BE2C (cell line): Measurements from ENCODE around the gene ASTL.
"Not testable (repeated sequence)": the region's sequence is repeated elsewhere in the genome, so short reads cannot be mapped to it uniquely, and the experiment has no call there.

Experiments
- DNase-seq: peaks from one replicate; pipeline ENCODE4 v3.0.0-alpha.2; 2020
- H3K27me3 ChIP-seq: fragments of 250-450 bp; sonication (Bioruptor Pico); 2 replicates; pipeline ENCODE4 v1.5.1; 2020; ENCODE audit warnings: mild to moderate bottlenecking
- H3K36me3 ChIP-seq: fragments of 250-450 bp; sonication (Bioruptor Pico); 2 replicates; pipeline ENCODE4 v1.5.1; 2020; ENCODE audit warnings: mild to moderate bottlenecking
- H3K4me1 ChIP-seq: fragments of 250-450 bp; sonication (Bioruptor Pico); 2 replicates; pipeline ENCODE4 v1.5.1; 2020
- H3K4me3 ChIP-seq: 2 replicates; pipeline ENCODE4 v1.5.1; 2011; ENCODE audit warnings: low read depth, low read length
- H3K9me3 ChIP-seq: fragments of 250-450 bp; sonication (Bioruptor Pico); 2 replicates; pipeline ENCODE4 v1.5.1; 2020
- CTCF ChIP-seq: IDR thresholded peaks from 2 replicates; pipeline ENCODE4 v1.5.1; 2012; ENCODE audit warnings: mild to moderate bottlenecking, low read depth, low read length

ASTL gene

GRCh38 chr2:96085541-96086355 lies 52.6 kb downstream of the ASTL start:
- Histone ChIP-seq H3K36me3 (no peaks in the 10 kb centered on the region), H3K4me1 (peaks cover 5% of the 10 kb centered on the region), H3K4me3 (no peak overlapping the region), H3K9me3 (no peaks in the 10 kb centered on the region), H3K27me3 (no peaks in the 10 kb centered on the region)
- no peak for DNase-seq
- no peak for TF ChIP-seq CTCF

- not testable (repeated sequence) for DNase-seq, H3K36me3 ChIP-seq, H3K4me3 ChIP-seq, H3K4me1 ChIP-seq, H3K27me3 ChIP-seq, H3K9me3 ChIP-seq
Measured at GRCh38 chr2:96084858-96085518, 53.3 kb downstream of the ASTL start.

- Histone ChIP-seq H3K9me3 (no peaks in the 10 kb centered on the region), H3K27me3 (no peaks in the 10 kb centered on the region), H3K4me3 (no peak overlapping the region), H3K4me1 (no peaks in the 10 kb centered on the region), H3K36me3 (no peaks in the 10 kb centered on the region)
- TF ChIP-seq CTCF = no peak
- no peak for DNase-seq
Measured at GRCh38 chr2:96083989-96084857, 54.1 kb downstream of the ASTL start.

- no peaks in the 10 kb centered on the region for H3K4me1 ChIP-seq
- H3K36me3 ChIP-seq = no peaks in the 10 kb centered on the region
- TF ChIP-seq CTCF = no peak
- no peaks in the 10 kb centered on the region for H3K9me3 ChIP-seq
- H3K4me3 ChIP-seq = no peak overlapping the region
- H3K27me3 ChIP-seq = no peaks in the 10 kb centered on the region
- no peak for DNase-seq
Measured at GRCh38 chr2:96083064-96083939, 55.0 kb downstream of the ASTL start.

DNA sequence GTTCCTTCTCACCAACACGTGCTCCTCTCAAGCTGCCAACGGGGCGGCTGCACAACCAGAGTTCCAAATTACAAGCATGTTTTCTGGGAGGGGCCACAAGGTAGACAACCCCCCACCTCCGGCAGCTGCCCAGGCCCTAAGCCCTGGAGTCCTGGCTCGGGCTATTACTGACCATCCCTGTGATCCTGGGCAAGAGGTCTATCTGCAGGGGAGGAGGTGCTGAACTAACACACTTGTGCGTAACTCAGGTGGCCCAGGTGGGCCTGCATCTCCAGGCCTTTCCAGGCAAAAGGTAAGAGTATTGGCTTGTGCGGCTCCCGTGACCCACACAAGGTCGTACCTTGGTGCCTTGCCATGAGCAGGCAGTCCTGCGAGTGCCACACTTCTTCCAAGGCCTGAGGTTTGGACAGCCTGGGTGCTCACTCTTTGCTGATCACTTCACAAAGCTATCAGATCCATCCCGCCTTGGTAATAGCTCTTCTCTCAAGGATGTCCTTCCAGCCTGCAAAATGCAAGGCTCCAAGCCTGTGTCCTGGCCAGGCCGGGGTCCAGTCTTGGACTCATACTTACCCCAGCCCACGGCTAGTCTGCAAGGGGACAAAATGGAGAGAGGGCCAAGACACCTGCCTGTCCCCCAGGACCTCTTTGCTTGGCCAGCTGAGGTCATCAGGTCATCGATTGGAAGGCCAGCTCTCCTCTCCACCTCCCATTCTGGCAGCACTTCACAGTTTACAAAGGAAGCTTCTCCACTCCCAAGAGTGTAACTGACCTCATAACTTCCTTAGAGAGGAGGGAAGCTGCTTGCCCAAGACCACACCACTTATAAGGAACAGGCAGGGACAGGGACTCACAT lies 55.9 kb downstream of the ASTL start:
- Histone ChIP-seq H3K9me3 (no peaks in the 10 kb centered on the region), H3K4me3 (no peak overlapping the region), H3K36me3 (no peaks in the 10 kb centered on the region), H3K4me1 (no peaks in the 10 kb centered on the region), H3K27me3 (no peaks in the 10 kb centered on the region)
- DNase-seq = no peak
- TF ChIP-seq CTCF = no peak
